ENCODE data around the gene LPP.
"Not testable (repeated sequence)": the region's sequence is repeated elsewhere in the genome, so short reads cannot be mapped to it uniquely, and the experiment has no call there.

The LPP gene

GRCh38 chr3:188416041-188416440 lies 262.1 kb downstream of the LPP start:
- no peak for DNase-seq

GRCh38 chr3:188417271-188417696 lies 263.3 kb downstream of the LPP start:
- DNase-seq: no peak

GRCh38 chr3:188417766-188418165 lies 263.8 kb downstream of the LPP start:
- no peak for DNase-seq

- no peak for DNase-seq
Observed at GRCh38 chr3:188421151-188421821, 267.3 kb downstream of the LPP start.

- DNase-seq: peak; percentile 27 to 75
Observed at GRCh38 chr3:188421836-188422540, 268.0 kb downstream of the LPP start.

GRCh38 chr3:188427981-188428380 lies 274.0 kb downstream of the LPP start:
- not testable (repeated sequence) for DNase-seq

- peak in 1 of 2 donors; percentile 42 for DNase-seq
Observed at GRCh38 chr3:188431040-188431439, 277.1 kb downstream of the LPP start.

GRCh38 chr3:188431553-188431952 lies 277.6 kb downstream of the LPP start:
- no peak for DNase-seq

- peak; percentile 41 to 74 for DNase-seq
Observed at GRCh38 chr3:188432802-188433520, 279.0 kb downstream of the LPP start.

GRCh38 chr3:188433521-188434150 lies 279.7 kb downstream of the LPP start:
- DNase-seq: no peak

GRCh38 chr3:188434594-188434993 lies 280.6 kb downstream of the LPP start:
- no peak for DNase-seq

- no peak for DNase-seq
Observed at GRCh38 chr3:188435266-188435665, 281.3 kb downstream of the LPP start.

GRCh38 chr3:188437926-188438325 lies 284.0 kb downstream of the LPP start:
- no peak for DNase-seq

- peak; percentile 78 to 81 for DNase-seq
Observed at GRCh38 chr3:188439080-188439479, 285.1 kb downstream of the LPP start.

- DNase-seq: no peak
Observed at GRCh38 chr3:188440340-188440972, 286.5 kb downstream of the LPP start.

- peak; percentile 27 to 37 for DNase-seq
Observed at GRCh38 chr3:188442430-188442829, 288.5 kb downstream of the LPP start.

- DNase-seq: not testable (repeated sequence)
Observed at GRCh38 chr3:188445175-188445574, 291.2 kb downstream of the LPP start.

GRCh38 chr3:188446014-188446413 lies 292.1 kb downstream of the LPP start:
- DNase-seq: no peak

- DNase-seq: no peak
Observed at GRCh38 chr3:188446766-188447165, 292.8 kb downstream of the LPP start.

- no peak for DNase-seq
Observed at GRCh38 chr3:188448813-188449212, 294.9 kb downstream of the LPP start.

- DNase-seq: no peak
Observed at GRCh38 chr3:188449421-188449820, 295.5 kb downstream of the LPP start.

GRCh38 chr3:188452158-188452772 lies 298.3 kb downstream of the LPP start:
- no peak for DNase-seq

Measured in CD4-positive, alpha-beta T cell treated with Interleukin-4 for 1 hour (primary cell).